Erythroblast (primary cell): ENCODE measurements around the gene NGF.

ENCODE experiments used
- GATA1 ChIP-seq: IDR thresholded peaks from 2 replicates; pipeline ENCODE4 v1.6.1; 2011; ENCODE audit warnings: low read depth, mild to moderate bottlenecking, control low read depth, low read length, moderate library complexity
- POLR2A ChIP-seq: IDR thresholded peaks from 2 replicates; pipeline ENCODE4 v1.6.1; 2011; ENCODE audit warnings: mild to moderate bottlenecking, low read length

DNA sequence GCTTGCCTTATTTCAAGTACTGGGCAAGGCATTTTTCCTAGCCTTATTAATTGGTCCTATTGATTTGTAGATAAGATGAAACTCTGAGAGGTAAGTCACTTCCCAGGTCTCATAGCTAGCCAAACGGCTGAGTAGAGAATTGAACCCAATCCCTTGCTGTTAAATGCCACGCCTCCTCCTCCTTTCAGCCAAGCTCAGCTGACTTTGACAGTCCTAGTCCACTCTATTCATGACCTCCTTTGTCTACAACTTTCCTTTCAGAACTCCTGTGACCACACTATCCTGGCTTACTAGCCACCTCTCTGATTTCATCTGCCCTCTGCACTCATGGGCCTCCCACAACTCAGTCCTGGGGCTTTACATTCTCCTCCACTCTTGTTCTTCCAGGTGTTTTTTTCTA, 3.9 kb upstream of the NGF start:
- no peak for TF ChIP-seq POLR2A
- no peak for TF ChIP-seq GATA1
